CMK (cell line): Measurements from ENCODE around the gene FOXI2.

Experiments
- DNase-seq: peaks from one replicate; pipeline ENCODE4 v3.0.0-alpha.2; 2010; ENCODE audit warnings: low read depth

The FOXI2 gene

GRCh38 chr10:127736915-127737562 is at the start of gene FOXI2:
FOXI2 (plus strand) TSS chr10:127737185; CDS start chr10:127737274, 89 bp downstream.
- DNase-seq = no peak

GRCh38 chr10:127687548-127687947 is 49.4 kb upstream of the FOXI2 start:
- DNase-seq = no peak

- DNase-seq = no peak
Measured at GRCh38 chr10:127690176-127690835, 46.7 kb upstream of the FOXI2 start.

- DNase-seq = peak; percentile 5
Measured at GRCh38 chr10:127694580-127695193, 42.3 kb upstream of the FOXI2 start.

GRCh38 chr10:127695431-127695830 is 41.6 kb upstream of the FOXI2 start:
- no peak for DNase-seq

- DNase-seq = no peak
Measured at GRCh38 chr10:127698886-127699285, 38.1 kb upstream of the FOXI2 start.

- no peak for DNase-seq
Measured at GRCh38 chr10:127699311-127699710, 37.7 kb upstream of the FOXI2 start.

GRCh38 chr10:127702271-127702670 is 34.7 kb upstream of the FOXI2 start:
- no peak for DNase-seq

- no peak for DNase-seq
Measured at GRCh38 chr10:127715249-127715648, 21.7 kb upstream of the FOXI2 start.

- DNase-seq = no peak
Measured at GRCh38 chr10:127715782-127716378, 21.1 kb upstream of the FOXI2 start.

GRCh38 chr10:127720142-127720541 is 16.8 kb upstream of the FOXI2 start:
- DNase-seq = no peak

- no peak for DNase-seq
Measured at GRCh38 chr10:127720903-127721302, 16.1 kb upstream of the FOXI2 start.

GRCh38 chr10:127734753-127735152 is 2.2 kb upstream of the FOXI2 start:
- DNase-seq = no peak

GRCh38 chr10:127735156-127735555 is 1.8 kb upstream of the FOXI2 start:
- DNase-seq = no peak

- DNase-seq = no peak
Measured at GRCh38 chr10:127735723-127736221, 1.2 kb upstream of the FOXI2 start.

GRCh38 chr10:127736222-127736914 is 617 bp upstream of the FOXI2 start:
- DNase-seq = no peak

GRCh38 chr10:127737563-127738511 is 852 bp downstream of the FOXI2 start:
- no peak for DNase-seq

GRCh38 chr10:127738512-127739424 is 1.8 kb downstream of the FOXI2 start:
- DNase-seq = no peak

GRCh38 chr10:127739908-127740307 is 2.9 kb downstream of the FOXI2 start:
- no peak for DNase-seq

- DNase-seq = no peak
Measured at GRCh38 chr10:127740596-127740995, 3.6 kb downstream of the FOXI2 start.
